K562 (cell line): ENCODE measurements around the gene PTOV1. TPM values are rescaled to one million over a fixed set of nuclear protein-coding genes. Genes with fewer than 3 reads are reported as not detected.
A peak's percentile ranks its signal among the peaks of the same experiment; 100 is the strongest.

Source experiments
- ATAC-seq: fragments of 200-7000 bp; cut with Tn5 transposase; 3 replicates; pipeline ENCODE4 v1.9.1; 2020; ENCODE audit warnings: moderate library complexity
- BruUV-seq: library from RNA; stranded (reverse); fragments of 400-500 nt; replicated peaks from 2 replicates; lab custom pipeline; 2021; lab: Mats Ljungman, UMichigan
- CTCF ChIA-PET: fragments of 300-600 bp; formaldehyde crosslinking; extraction: SDS; loops from one replicate; lab custom pipeline; 2021; ENCODE audit warnings: low intra/inter-chr PET ratio; lab: Yijun Ruan, JAX
- POLR2A ChIA-PET: fragments of 300-600, 350-650 bp; sonication (Branson Sonifier 250); formaldehyde crosslinking; extraction: SDS; loops from one replicate; lab custom pipeline; 2021; ENCODE audit warnings: antibody characterized with exemption, inconsistent platforms; lab: Yijun Ruan, JAX
- DNase-seq, 4 experiments: peaks; one replicate each; pipeline versions ENCODE4 v3.0.0 to v3.0.0-alpha.2; 2011 to 2018; ENCODE audit warnings: low spot score in 3 of 4, mixed read lengths in 3 of 4; ENCODE audit errors: extremely low read depth in 1 of 4
- FAIRE-seq: peaks from 2 replicates; lab custom pipeline; 2011; peaks lifted over from hg19 to GRCh38; lab: Jason Lieb, UNC
- H2AFZ ChIP-seq: 2 replicates; pipeline ENCODE4 v1.6.0; 2011; ENCODE audit warnings: low read depth, low read length, control low read depth, inconsistent platforms
- H3K27ac ChIP-seq: fragments of 200-600 bp; 3 replicates; pipeline ENCODE4 v1.8.0; 2011; ENCODE audit warnings: low read depth, mild to moderate bottlenecking, control low read depth, inconsistent platforms, low read length, moderate library complexity, mixed read lengths; ENCODE audit errors: extremely low read depth
- H3K27me3 ChIP-seq, 2 experiments: fragments of 300-600 bp in 1 of 2; 2 replicates in 1 of 2; 3 replicates in 1 of 2; pipeline versions ENCODE4 v1.6.0 to v1.8.0; 2011; ENCODE audit warnings: inconsistent platforms in 2 of 2, low read length in 2 of 2, mild to moderate bottlenecking in 1 of 2, mixed read lengths in 1 of 2, moderate library complexity in 1 of 2; ENCODE audit not compliant: control insufficient read depth in 2 of 2, insufficient read depth in 2 of 2
- H3K36me3 ChIP-seq: fragments of 300-600 bp; 3 replicates; pipeline ENCODE4 v1.8.0; 2011; ENCODE audit warnings: mild to moderate bottlenecking, low read length, inconsistent platforms; ENCODE audit not compliant: control insufficient read depth, insufficient read depth
- H3K4me1 ChIP-seq, 2 experiments: fragments of 200-600 bp in 1 of 2; replicated peaks in 1 of 2; 2 replicates in 1 of 2; 3 replicates in 1 of 2; pipeline versions ENCODE4 v1.5.1 to v1.8.0; 2011; ENCODE audit warnings: inconsistent platforms in 2 of 2, low read length in 2 of 2, mild to moderate bottlenecking in 1 of 2, mixed read lengths in 1 of 2, moderate library complexity in 1 of 2; ENCODE audit not compliant: control insufficient read depth in 2 of 2, insufficient read depth in 2 of 2
- H3K4me2 ChIP-seq: 2 replicates; pipeline ENCODE4 v1.6.1; 2011; ENCODE audit warnings: low read length, control low read depth, inconsistent platforms, mixed read lengths; ENCODE audit not compliant: insufficient read depth
- H3K4me3 ChIP-seq: fragments of 200-600 bp; sonication (generic), shearing (Covaris generic); 2 replicates; pipeline ENCODE4 v1.5.1; 2016; ENCODE audit warnings: control low read depth, inconsistent platforms
- H3K79me2 ChIP-seq: fragments of 200-600 bp; 3 replicates; pipeline ENCODE4 v1.8.0; 2011; ENCODE audit warnings: low read length, inconsistent platforms; ENCODE audit not compliant: control insufficient read depth, insufficient read depth
- H3K9ac ChIP-seq, 2 experiments: 2 replicates each; pipeline versions ENCODE4 v1.6.0 to v1.6.1; 2011; ENCODE audit warnings: low read depth in 2 of 2, low read length in 2 of 2, control low read depth in 1 of 2, inconsistent platforms in 1 of 2, mild to moderate bottlenecking in 1 of 2, mixed read lengths in 1 of 2; ENCODE audit not compliant: insufficient read depth in 1 of 2
- H3K9me1 ChIP-seq: one replicate; pipeline ENCODE4 v1.6.0; 2011; ENCODE audit warnings: inconsistent platforms, mild to moderate bottlenecking, low read length, moderate library complexity; ENCODE audit not compliant: control insufficient read depth, insufficient read depth
- H3K9me3 ChIP-seq: replicated peaks from 2 replicates; pipeline ENCODE4 v1.5.1; 2011; ENCODE audit warnings: low read depth, low read length, inconsistent platforms; ENCODE audit not compliant: control insufficient read depth, insufficient read depth
- H4K20me1 ChIP-seq: replicated peaks from 2 replicates; pipeline ENCODE4 v1.6.1; 2011; ENCODE audit warnings: low read length, inconsistent platforms, mixed read lengths; ENCODE audit not compliant: control insufficient read depth, insufficient read depth
- GATAD2B ChIP-seq: fragments of 450-650 bp; IDR thresholded peaks from 2 replicates; pipeline ENCODE4 v1.6.1; 2017; ENCODE audit warnings: mild to moderate bottlenecking, borderline replicate concordance
- GTF2F1 ChIP-seq: IDR thresholded peaks from 2 replicates; pipeline ENCODE4 v1.6.1; 2011; ENCODE audit warnings: low read depth, low read length, improper control_type of control experiment
- MCM5 ChIP-seq: fragments of 450-650 bp; IDR thresholded peaks from 2 replicates; pipeline ENCODE4 v1.6.1; 2016; ENCODE audit warnings: low read depth
- NFIC ChIP-seq: fragments of 450-650 bp; IDR thresholded peaks from 2 replicates; pipeline ENCODE4 v1.6.1; 2017; ENCODE audit warnings: mild to moderate bottlenecking, inconsistent platforms
- RAD21 ChIP-seq, 2 experiments: fragments of 250-450 bp in 1 of 2; fragments of 450-650 bp in 1 of 2; sonication (Bioruptor Pico) in 1 of 2; formaldehyde crosslinking in 1 of 2; IDR thresholded peaks in 1 of 2; conservative IDR thresholded peaks in 1 of 2; 2 replicates each; pipeline versions ENCODE4 v1.4.0 to v1.8.0; 2020 to 2022; ENCODE audit warnings: mild to moderate bottlenecking in 2 of 2, moderate library complexity in 1 of 2
- STAT5A ChIP-seq: IDR thresholded peaks from 2 replicates; pipeline ENCODE4 v1.6.1; 2012; ENCODE audit warnings: low read length, inconsistent platforms, borderline replicate concordance
- ZEB2 ChIP-seq: fragments of 450-650 bp; IDR thresholded peaks from 2 replicates; pipeline ENCODE4 v1.6.1; 2016
- ZNF224 ChIP-seq: sonication (generic); formaldehyde crosslinking; IDR thresholded peaks from 2 replicates; pipeline ENCODE4 v1.8.0; 2022; ENCODE audit warnings: mild to moderate bottlenecking, missing genetic modification reagents
- ZNF586 ChIP-seq: fragments of 450-650 bp; formaldehyde crosslinking; conservative IDR thresholded peaks from 2 replicates; pipeline ENCODE4 v1.4.0; 2020; ENCODE audit warnings: mild to moderate bottlenecking, moderate library complexity
- WGBS: fragments of 100-300 bp; shearing (Covaris generic); methylation state at CpG from one replicate; pipeline ENCODE4 v1.1.6; 2016; ENCODE audit warnings: low coverage, mixed read lengths; ENCODE audit not compliant: insufficient coverage; ENCODE audit errors: missing lambda C conversion rate; 5-methylcytosine and 5-hydroxymethylcytosine counted together
- in situ Hi-C: fragments of 300-500 bp; cut with MboI; formaldehyde crosslinking; loops from 4 replicates; pipeline ENCODE4 v1.15.0; 2018; ENCODE audit warnings: inconsistent platforms, mixed read lengths
- intact Hi-C: fragments of 100-400 bp; cut with micrococcal nuclease; formaldehyde crosslinking; loops from 2 replicates; pipeline ENCODE4 v1.14.2; 2022
- polyA plus RNA-seq, 8 experiments: library from polyadenylated mRNA; depleted of rRNA in 4 of 8; stranded (reverse) in 5 of 8; unstranded in 3 of 8; fragments of >200 nt; fragmentation: Nextera tagmentation in 2 of 8; fragmentation: Illumina TruSeq in 1 of 8; extraction: Ambion mirVana in 2 of 8; extraction: Trizol in 1 of 8; gene quantifications; 2 replicates each; pipeline versions ENCODE4 v1.2.1 to v1.2.3, GENCODE V29; 2011 to 2014; ENCODE audit warnings: inconsistent platforms in 1 of 8, missing spikeins in 1 of 8
- total RNA-seq, 7 experiments: library from RNA; depleted of rRNA in 6 of 7; stranded (reverse); fragments of >200 nt in 6 of 7; fragmentation: Illumina TruSeq in 2 of 7; extraction: Trizol in 2 of 7; gene quantifications; 2 replicates each; pipeline versions ENCODE4 v1.2.1 to v1.2.3, GENCODE V29; 2011 to 2021; ENCODE audit warnings: low replicate concordance in 1 of 7

Gene PTOV1
- total and polyA plus RNA-seq, 9 of the 15 experiments (the other 6 are each of a cell fraction or from before 2014, with no cell fraction given): 4.9 to 169 (median 43.5) TPM

DNA sequence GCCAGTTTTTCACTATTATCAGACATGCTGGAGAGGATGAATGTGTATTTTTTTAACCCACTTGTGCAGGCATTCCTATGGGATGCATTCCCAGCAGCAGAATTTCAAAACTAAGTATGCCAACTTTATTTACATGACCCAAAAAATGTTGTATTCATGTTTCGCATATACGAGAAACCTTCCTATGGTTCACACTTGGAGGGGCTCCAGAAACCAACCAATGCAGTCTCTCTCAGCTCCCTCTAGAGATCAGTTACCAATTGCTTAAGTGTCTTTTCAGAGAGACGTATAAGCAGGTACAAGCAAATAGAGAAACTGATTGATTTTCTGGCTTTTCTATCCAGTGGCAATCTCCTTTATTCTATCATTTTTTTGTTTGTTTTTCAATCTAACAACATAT is 5.5 kb upstream of the PTOV1 start:
- no peak overlapping the region for H3K9ac ChIP-seq
- POLR2A ChIA-PET: interaction anchor here (1.2 kb wide), 1 partner anchor 19 kb away, joined by 4 read pairs; no protein-coding TSS in a partner anchor
- in situ Hi-C loops: no loop called here
- no peak overlapping the region for H3K4me3 ChIP-seq
- WGBS: 52% methylated on average over 3 of the region's 3 CpGs
- no peak overlapping the region for H3K4me2 ChIP-seq
- H3K79me2 ChIP-seq: peaks cover 18% of the 10 kb centered on the region
- CTCF ChIA-PET: no interaction called here
- peaks cover 28 to 31% of the 10 kb centered on the region in 2 experiments for H3K4me1 ChIP-seq
- H3K36me3 ChIP-seq: peaks cover 9% of the 10 kb centered on the region; the same call in 2 of the 3 replicates
- H3K9me1 ChIP-seq: peaks cover 3% of the 10 kb centered on the region
- DNase-seq: no peak
- H2AFZ ChIP-seq: no peak overlapping the region
- FAIRE-seq: no peak
- no peaks in the 10 kb centered on the region for H3K27me3 ChIP-seq
- H3K9me3 ChIP-seq: 0 out of 2 replicates have a peak, but pooled peaks cover 6% of the 10 kb centered on the region
- intact Hi-C loops: loop anchor here (2.0 kb wide), 1 partner anchor 27 kb away; the partner anchor contains the start of gene MED25
- ATAC-seq: no peak
- H3K27ac ChIP-seq: no peak overlapping the region
- no peaks in the 10 kb centered on the region for H4K20me1 ChIP-seq
- no peak for TF ChIP-seq STAT5A
- no peak for TF ChIP-seq ZEB2
- no peak for TF ChIP-seq GTF2F1
- TF ChIP-seq ZNF224 (CRISPR knock-in tag): no peak
- no peak for TF ChIP-seq GATAD2B
- TF ChIP-seq MCM5: no peak
- TF ChIP-seq RAD21 (CRISPR knock-in tag; conservative IDR thresholded peaks at IDR 0.05 in 1 of 2, IDR thresholded peaks at IDR 0.05 in 1 of 2): 0 out of 4 replicates have a peak, but pooled peaks of 1 of the 2 experiments have one; percentile 4
- TF ChIP-seq ZNF586 (CRISPR knock-in tag): no peak
- TF ChIP-seq NFIC: 0 out of 2 replicates have a peak, but pooled peaks have one; percentile 15
- no TSS peak for BruUV-seq
